TTC549 (cell line): ENCODE measurements around the gene TNFRSF18.

Source experiments
- FAIRE-seq: peaks from 2 replicates; lab custom pipeline; 2012; peaks lifted over from hg19 to GRCh38; lab: Jason Lieb, UNC

TNFRSF18 gene

DNA sequence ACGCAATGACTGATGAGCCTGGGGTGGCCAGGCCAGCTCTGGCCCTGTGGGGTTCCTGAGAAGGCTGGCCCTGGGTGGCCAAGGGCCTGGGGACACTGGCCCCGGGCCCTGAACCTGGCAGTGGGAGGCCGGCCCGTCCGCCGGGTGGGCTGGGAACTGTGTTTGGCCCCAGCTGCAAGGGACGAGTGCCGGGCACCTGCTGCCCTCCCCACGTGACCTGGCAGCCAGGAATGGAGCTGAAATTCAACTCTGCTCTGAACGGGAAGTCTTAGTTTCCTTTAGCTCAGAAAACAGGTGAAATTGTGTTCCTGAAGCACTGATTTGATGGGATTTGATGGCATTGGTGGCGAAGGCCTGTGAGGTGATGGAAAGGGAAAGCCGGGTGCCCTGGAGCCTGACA lies 40.9 kb downstream of the TNFRSF18 start:
- FAIRE-seq, result no peak

DNA sequence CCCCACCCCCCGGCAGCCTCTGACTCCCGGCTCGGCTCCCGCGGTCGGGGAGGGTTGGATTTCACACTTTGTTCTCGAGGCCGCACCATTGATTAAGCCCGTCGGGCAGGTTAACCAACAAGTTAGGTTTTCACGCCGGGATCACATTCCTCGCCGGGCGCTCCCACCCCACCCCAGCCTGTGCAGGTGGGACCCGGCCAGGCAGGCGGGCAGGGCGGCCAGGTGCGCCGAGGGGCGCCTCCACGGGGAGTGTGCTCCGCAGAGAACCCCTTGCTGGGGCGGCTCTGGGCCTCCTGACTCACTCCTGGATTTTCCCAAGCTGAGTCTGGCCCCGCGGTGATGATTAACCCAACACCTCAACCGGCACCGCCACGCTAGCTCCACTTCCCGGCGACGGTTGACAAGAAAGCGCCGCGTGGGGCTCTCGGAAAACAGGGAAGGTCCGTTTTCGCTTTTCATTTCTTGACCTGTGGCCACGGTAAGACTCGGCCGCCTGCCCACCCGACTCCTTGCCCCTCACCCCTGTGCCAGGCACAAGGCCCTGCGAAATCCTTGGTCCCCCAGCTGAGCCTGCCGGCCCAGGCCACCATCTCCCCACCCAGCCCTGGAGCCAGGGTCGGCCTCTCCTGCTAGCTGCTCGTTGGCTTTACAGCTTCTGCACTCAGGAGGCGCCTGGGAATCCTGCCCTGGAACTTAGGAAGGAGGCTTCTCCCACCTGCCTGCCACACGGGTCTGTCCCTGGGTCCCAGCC lies 41.5 kb downstream of the TNFRSF18 start:
- FAIRE-seq, result no peak

DNA sequence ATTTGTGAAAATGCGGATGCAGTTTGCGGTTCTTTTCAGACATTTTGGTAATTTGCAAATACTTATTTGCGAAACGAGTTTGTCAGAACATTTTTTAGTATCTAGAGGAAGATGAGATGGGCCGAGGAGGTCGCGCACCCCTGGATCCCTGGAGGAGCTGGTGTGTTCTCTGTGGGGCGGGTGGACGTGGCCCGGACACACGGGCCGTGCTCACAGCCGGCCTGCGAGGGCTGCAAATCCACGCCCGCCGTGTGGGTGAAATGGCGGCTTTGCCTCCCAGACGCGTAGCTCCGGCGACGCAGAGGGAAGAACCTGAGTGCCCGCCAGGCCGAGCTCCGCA lies 42.1 kb downstream of the TNFRSF18 start:
- no peak for FAIRE-seq

DNA sequence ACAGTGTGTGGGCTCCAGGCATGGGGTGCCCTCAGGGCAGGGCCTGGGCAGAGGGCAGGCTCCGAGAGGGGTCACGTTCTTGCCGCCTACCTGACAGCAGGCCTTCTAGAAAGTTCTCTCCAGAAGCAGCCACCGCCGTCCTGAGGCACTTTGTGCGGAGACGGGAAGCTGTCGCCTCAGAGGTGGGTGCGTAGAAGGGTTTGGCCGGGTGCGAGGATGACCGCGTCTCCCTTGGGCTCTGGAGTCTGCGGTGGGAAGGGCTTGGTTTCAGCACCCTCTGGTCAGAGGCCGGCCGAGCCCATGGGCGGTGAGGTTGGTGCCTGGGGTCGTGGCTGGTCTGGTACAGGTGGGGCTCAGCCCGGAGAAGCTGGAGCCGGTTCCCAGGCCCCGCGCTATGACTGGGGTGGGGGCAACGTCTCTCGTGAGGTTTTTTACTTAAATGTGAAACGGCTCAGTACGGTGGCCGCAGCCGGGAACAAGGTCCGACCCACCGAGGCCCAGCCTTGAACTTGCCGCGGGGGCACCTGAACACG lies 42.8 kb downstream of the TNFRSF18 start:
- no peak for FAIRE-seq

DNA sequence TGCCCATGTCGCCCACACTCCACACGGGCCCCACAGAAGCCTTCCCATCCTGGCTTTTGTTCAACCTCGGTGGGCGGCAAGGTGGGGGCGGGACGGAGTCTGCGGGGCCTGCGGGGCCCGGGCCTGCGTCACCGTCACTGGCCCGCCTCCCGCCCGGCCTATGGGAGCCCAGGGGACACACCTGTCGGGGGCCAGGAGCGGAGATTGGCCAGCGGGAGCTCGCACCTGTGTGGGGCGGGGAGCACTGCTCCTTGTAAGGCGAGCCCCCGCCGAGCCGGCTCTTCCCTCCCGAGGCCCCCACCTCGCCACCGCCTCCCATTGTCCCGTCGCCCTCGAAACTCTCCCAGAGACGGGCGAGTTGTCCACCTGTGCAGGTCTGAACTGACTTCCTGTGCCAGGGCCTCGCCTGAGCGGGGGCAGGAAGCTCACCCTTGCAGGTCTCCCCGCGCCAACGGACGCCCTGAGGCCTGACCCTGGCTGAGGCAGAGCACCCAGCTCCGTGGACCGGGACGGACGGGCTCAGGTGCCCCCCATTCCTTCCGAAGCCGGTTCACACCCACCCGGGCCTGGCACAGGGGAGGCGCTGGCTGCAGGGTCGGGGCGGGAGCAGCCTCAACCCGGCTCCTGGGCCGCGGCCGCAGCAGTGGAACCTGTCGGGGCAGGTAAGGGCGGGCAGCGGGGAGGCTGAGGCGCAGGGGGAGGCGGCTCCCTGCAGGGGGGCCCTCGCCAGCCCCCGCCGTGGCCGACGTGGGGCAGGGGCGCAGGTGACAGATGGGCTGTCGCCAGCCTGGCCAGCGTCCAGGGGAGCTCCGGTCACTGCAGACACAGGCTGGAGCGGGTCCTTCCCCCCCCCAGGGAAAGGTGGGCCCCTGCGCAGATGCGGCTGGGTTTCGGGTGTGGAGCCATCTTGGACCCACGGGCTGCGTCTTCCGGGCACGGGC lies 43.5 kb downstream of the TNFRSF18 start:
- no peak for FAIRE-seq

DNA sequence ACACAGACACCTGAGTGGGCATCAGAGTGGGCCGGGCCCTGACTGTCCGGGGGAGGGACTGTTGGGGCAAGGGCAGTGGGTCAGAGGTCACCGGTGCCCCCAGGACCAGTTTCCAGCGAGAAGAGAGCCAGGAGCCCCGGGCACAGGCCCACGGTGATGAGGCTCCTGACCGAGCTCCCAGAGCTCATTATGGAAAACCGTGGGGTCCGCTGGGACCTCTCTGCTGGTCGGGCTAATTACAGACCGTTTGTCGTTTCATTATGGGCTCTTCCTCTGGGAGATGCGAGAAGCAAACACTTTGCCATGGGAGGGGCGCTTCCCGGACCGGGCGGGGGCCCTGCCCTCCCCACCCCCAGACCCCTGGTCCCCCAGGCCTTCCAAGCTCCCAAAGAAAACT lies 44.7 kb downstream of the TNFRSF18 start:
- no peak for FAIRE-seq

DNA sequence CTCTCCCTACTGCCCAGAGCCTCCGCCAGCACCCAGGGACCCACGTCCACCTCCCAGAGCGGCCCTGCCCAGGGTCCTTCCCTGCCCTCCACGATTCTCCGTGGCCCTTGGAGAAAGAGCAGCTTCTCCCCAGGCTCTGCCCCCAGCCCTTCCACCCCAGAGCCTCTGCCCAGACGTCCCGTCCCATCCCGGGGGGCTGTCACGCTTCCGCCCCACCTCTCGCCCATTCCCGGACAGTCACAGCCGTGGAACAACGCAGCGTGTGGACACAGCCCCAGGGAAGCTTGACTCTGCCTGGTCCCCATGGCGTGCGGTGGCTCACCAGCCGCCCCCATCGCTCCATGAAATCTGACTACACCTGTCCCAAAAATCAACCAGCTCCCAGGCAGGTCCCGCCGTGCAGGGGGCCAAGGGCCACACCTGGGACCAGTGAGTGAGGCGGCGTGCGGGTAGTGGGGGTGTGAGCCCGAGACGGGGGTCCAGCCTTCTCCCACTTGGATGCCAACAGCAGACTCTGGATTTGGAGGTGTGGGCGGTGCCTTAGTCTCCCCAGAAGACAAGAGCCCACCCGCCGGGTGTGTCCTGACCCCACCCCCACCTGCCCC lies 45.2 kb downstream of the TNFRSF18 start:
- no peak for FAIRE-seq

DNA sequence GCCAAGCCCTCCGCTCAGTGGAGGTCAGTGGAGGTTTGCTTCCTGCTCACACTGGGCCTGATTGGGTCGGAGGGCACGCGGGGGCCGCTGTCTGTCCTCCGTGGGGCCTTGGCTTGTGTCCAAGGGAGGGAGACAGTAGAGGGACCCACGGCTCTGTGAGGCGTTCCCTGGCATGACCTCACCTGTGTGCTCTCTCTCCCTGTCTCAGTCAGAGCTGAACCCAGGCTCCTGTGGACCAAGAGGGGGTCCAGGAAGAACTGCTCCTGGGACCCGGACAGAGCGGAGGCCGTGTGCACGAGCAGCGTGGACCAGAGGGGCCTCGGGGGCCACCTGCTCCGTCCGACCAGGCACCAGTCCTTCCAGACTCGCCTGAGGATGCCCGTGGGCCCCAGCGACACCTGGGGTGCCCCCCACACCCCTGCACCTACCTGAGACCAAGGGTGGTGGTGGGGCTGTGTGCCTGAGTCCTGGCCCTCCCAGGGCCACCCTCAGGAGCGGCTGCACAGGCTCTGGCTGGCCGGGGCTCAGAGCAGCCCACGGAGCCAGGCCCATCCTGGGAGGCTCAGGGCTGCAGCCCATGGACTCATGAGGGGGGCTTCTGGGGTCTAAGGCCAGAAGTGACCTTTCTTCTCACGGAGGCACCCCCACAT lies 46.0 kb downstream of the TNFRSF18 start:
- FAIRE-seq, result no peak

DNA sequence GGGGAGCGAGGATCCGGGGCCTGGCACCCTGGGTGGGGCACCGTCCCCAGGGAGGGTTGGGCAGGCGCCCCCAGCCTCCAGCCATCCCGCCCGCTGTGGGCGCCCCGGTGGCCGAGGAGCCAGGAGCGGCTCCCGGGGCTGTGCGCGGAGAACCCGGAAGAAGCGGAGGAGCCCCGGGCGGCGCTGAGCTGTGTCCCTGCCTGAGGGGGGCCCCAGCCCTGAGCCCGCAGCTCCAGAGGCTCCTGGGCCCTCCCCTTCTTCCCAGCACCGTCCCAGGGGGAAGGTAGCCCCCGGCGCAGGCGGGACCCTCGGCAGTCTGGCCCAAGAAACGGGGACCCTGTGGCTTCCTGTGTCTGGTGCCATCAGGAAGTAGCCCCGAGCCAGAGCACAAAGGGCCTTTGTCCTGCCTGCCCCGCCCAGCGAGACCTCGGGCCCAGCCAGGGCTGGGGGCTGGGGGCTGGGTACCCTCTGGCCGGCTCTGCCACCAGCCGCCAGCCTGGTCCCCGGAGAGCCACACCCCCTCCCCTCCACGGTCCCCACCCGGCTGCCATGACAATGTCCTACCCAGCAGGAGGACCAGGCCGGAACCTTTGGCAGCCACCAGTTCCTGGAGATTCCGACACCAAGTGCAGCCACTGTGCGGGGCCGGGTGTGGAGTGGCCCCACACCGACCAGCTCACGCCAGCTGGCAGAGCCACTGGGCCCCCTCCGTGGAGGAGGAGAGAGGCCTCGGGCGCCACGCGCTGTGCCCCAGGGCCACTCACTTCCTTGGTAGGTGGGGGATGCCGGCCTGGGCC lies 48.3 kb downstream of the TNFRSF18 start:
- FAIRE-seq, result no peak

DNA sequence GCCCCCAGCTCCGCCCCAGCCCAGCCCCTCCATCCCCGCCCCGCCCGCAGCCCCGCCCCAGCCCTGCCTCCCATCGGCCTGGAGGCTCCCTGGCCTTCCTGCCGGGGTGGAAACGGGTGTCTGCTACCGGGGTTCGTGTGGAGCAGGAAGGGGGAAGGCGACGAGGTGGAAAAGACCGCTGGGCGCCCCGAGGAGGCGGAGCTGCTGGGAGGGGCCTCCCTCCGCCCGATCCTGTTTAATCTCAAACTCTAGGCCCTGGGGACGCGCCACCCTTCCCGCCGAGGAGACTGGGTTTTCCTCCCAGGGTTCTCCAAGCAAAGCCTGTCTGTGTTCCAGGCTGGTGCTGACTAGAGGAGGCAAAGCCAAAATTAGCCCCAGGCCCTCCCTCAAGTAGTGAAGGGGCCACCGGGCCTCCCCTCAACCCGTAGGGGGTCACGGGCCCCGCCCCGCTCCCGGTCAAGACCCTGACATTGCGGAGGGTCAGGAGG lies 48.9 kb downstream of the TNFRSF18 start:
- FAIRE-seq, result no peak

DNA sequence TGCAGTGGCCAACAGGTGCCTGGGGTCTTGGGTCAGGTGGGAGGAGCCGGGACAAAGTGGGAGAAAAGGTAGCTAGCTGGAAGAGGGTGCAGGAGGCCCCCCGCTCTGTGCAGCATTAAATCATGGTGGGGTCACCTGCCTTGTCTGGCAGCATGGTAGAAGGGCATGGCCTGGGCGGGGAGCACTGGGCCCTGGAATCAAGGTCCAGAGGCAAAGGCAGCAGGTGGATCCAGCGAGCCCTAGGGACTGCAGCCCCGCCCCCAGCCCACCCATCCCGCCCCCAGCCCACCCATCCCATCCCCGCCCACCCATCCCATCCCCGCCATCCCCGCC lies 49.4 kb downstream of the TNFRSF18 start:
- FAIRE-seq, result no peak

DNA sequence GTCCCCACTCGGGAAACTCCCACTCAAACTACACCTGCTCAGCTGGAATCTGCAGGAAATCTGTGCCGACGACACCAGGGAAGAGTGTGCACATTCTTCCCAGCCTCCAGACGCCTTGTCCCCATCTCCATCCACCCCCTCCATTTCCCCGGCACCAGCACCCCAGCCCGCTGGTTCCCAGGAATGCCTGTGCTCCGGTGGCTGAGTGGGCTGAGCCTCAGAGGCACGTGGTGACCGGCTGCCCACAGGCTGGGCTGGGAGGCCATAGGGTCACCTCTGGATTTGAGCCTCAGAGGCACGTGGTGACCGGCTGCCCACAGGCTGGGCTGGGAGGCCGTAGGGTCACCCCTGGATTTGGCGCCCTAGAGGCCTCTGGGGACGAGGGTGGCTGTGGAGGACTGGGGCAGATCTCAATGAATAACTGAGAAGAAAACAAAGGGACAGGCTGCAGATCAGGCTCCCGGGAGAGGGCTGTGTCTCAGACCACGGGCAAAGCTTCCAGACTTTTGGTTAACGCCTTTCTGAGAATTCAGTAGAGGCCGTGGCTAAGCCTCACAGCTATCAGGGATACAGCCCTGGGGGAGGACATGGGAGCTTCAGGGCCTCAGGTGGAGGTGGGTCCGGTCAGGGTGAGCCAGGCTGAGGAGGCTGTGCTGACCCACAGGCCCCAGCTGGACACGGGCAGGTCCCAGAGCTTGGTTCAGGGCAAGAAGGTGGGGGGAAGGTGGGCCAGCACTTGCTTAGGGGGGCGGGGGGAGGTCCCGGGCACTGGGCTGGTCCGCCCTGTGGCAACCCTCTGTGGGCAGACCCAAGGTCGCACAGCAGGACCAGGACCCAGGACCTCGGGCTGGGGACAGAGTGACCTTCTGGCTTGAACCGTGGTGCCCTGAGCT lies 50.0 kb downstream of the TNFRSF18 start:
- FAIRE-seq, result no peak

DNA sequence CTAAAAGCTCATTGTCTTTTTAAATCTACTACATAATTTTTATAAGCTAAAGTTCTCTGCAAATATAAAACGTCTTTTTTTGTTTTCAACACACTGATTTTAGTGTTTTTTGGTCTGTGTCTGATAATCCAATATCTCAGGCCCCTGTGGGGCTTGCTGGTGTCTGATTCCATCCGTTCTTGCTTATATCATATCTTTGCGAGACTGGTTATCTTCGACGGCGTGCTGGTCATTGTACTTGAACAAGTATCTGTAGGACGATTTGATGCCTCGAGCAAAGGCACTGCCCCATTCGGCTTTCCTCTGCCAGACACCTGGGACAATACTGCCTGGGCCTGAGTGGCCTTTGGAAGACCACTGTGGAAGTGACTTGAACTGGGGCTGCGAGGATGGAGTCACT lies 51.1 kb downstream of the TNFRSF18 start:
- FAIRE-seq, result no peak

DNA sequence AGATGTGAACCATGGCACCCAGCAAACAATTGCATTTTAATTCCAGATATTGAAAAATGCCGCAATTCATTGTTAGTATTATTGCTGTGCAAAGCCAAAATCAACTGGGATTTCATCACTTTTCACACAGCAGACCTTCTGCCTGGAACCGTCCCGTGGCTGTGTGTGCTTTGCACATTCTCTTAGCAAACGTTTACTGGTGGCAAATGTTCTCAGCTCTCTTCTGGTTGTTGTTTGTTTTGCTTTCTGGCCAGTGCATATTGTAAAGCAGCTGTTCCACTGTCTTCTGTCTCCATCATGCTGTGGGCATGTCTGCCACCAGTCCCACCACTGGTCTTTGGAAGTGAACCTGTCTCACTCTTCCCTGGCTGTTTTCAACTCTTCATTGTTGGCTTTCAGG lies 52.5 kb downstream of the TNFRSF18 start:
- no peak for FAIRE-seq
